ENCODE data around the gene SERGEF.

DNA sequence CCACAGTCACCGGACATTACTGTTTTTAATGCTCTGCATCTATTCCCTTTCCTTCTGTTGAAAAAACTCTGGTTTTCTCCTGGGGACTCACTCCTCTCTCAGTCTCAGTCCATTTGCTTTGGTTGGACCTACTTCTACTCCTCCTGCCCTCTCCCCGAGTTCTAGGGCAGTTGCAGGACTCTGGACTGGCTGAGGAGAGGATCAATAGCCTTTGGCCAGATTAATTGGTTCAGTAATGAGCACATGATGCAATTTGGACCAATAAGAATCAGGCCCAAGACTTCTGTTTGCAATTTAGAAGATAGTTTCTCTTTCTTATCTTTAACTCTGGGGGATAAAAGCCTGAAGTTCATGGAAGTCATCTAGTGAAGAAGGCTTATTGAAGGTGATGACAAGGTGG is 48.5 kb upstream of the SERGEF start:
- TF ChIP-seq, protein P1, sequence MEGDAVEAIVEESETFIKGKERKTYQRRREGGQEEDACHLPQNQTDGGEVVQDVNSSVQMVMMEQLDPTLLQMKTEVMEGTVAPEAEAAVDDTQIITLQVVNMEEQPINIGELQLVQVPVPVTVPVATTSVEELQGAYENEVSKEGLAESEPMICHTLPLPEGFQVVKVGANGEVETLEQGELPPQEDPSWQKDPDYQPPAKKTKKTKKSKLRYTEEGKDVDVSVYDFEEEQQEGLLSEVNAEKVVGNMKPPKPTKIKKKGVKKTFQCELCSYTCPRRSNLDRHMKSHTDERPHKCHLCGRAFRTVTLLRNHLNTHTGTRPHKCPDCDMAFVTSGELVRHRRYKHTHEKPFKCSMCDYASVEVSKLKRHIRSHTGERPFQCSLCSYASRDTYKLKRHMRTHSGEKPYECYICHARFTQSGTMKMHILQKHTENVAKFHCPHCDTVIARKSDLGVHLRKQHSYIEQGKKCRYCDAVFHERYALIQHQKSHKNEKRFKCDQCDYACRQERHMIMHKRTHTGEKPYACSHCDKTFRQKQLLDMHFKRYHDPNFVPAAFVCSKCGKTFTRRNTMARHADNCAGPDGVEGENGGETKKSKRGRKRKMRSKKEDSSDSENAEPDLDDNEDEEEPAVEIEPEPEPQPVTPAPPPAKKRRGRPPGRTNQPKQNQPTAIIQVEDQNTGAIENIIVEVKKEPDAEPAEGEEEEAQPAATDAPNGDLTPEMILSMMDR (IDR thresholded peaks at IDR 0.05): no peak
- TF ChIP-seq MXI1 (IDR thresholded peaks at IDR 0.05; ENCODE audit: low read depth, low read length) (no peak), CHD2 (IDR thresholded peaks at IDR 0.05; ENCODE audit: low read length, partially characterized antibody) (no peak), SMC3 (IDR thresholded peaks at IDR 0.05; ENCODE audit: low read depth, low read length) (no peak)
- TF ChIP-seq, protein P2, sequence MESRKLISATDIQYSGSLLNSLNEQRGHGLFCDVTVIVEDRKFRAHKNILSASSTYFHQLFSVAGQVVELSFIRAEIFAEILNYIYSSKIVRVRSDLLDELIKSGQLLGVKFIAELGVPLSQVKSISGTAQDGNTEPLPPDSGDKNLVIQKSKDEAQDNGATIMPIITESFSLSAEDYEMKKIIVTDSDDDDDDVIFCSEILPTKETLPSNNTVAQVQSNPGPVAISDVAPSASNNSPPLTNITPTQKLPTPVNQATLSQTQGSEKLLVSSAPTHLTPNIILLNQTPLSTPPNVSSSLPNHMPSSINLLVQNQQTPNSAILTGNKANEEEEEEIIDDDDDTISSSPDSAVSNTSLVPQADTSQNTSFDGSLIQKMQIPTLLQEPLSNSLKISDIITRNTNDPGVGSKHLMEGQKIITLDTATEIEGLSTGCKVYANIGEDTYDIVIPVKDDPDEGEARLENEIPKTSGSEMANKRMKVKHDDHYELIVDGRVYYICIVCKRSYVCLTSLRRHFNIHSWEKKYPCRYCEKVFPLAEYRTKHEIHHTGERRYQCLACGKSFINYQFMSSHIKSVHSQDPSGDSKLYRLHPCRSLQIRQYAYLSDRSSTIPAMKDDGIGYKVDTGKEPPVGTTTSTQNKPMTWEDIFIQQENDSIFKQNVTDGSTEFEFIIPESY (IDR thresholded peaks at IDR 0.05; ENCODE audit: borderline replicate concordance, low read depth): no peak
- TF ChIP-seq, protein P3, sequence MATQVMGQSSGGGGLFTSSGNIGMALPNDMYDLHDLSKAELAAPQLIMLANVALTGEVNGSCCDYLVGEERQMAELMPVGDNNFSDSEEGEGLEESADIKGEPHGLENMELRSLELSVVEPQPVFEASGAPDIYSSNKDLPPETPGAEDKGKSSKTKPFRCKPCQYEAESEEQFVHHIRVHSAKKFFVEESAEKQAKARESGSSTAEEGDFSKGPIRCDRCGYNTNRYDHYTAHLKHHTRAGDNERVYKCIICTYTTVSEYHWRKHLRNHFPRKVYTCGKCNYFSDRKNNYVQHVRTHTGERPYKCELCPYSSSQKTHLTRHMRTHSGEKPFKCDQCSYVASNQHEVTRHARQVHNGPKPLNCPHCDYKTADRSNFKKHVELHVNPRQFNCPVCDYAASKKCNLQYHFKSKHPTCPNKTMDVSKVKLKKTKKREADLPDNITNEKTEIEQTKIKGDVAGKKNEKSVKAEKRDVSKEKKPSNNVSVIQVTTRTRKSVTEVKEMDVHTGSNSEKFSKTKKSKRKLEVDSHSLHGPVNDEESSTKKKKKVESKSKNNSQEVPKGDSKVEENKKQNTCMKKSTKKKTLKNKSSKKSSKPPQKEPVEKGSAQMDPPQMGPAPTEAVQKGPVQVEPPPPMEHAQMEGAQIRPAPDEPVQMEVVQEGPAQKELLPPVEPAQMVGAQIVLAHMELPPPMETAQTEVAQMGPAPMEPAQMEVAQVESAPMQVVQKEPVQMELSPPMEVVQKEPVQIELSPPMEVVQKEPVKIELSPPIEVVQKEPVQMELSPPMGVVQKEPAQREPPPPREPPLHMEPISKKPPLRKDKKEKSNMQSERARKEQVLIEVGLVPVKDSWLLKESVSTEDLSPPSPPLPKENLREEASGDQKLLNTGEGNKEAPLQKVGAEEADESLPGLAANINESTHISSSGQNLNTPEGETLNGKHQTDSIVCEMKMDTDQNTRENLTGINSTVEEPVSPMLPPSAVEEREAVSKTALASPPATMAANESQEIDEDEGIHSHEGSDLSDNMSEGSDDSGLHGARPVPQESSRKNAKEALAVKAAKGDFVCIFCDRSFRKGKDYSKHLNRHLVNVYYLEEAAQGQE (IDR thresholded peaks at IDR 0.05; ENCODE audit: low read depth, low read length): no peak

All from SK-N-SH (cell line).